ENCODE measurements around the gene UTP14A. TPM values are rescaled to one million over a fixed set of nuclear protein-coding genes. Genes with fewer than 3 reads are reported as not detected.
A peak's percentile ranks its signal among the peaks of the same experiment; 100 is the strongest.

Gene UTP14A
- total RNA-seq, 4 donors from 2014 or later, result 11.3 to 14.9 (median 12.2) TPM

GRCh38 chrX:129956765-129957164 is 50.8 kb downstream of the UTP14A start:
- H3K27me3 ChIP-seq, result no peaks in the 10 kb centered on the region
- H3K36me3 ChIP-seq, result no peaks in the 10 kb centered on the region
- H3K27ac ChIP-seq, result no peak overlapping the region
- H3K4me1 ChIP-seq, result peaks cover 15% of the 10 kb centered on the region
- H3K4me3 ChIP-seq, result peak overlapping the region; percentile 50
- 38% methylated on average over 18 of the region's 20 CpGs for whole genome bisulfite sequencing
- no peak for TF ChIP-seq POLR2AphosphoS5 (IDR thresholded peaks at IDR 0.05)
- no peak for TF ChIP-seq POLR2A (IDR thresholded peaks at IDR 0.05)
- no peak for TF ChIP-seq EP300 (IDR thresholded peaks at IDR 0.05)
- no peak for TF ChIP-seq CTCF (IDR thresholded peaks at IDR 0.05)
- DNase-seq (ENCODE audit: low spot score in 2 of 2), result no peak
- H3K9me3 ChIP-seq, result no peaks in the 10 kb centered on the region

GRCh38 chrX:129957241-129958082 is 51.5 kb downstream of the UTP14A start:
- Histone ChIP-seq H3K27me3 (no peaks in the 10 kb centered on the region), H3K4me3 (peak overlapping the region; percentile 50), H3K27ac (no peak overlapping the region), H3K9me3 (no peaks in the 10 kb centered on the region), H3K36me3 (no peaks in the 10 kb centered on the region), H3K4me1 (peaks cover 15% of the 10 kb centered on the region)
- DNase-seq (ENCODE audit: low spot score in 2 of 2), result peak in 1 of 2 donors; percentile 77
- TF ChIP-seq POLR2AphosphoS5 (IDR thresholded peaks at IDR 0.05) (no peak), CTCF (IDR thresholded peaks at IDR 0.05) (no peak), POLR2A (IDR thresholded peaks at IDR 0.05) (no peak), EP300 (IDR thresholded peaks at IDR 0.05) (no peak)
- WGBS, result 55% methylated on average over 20 of the region's 56 CpGs

- Histone ChIP-seq H3K27ac (no peak overlapping the region), H3K27me3 (no peaks in the 10 kb centered on the region), H3K9me3 (no peaks in the 10 kb centered on the region), H3K4me3 (no peak overlapping the region), H3K36me3 (no peaks in the 10 kb centered on the region), H3K4me1 (peaks cover 13% of the 10 kb centered on the region)
- no peak for DNase-seq (ENCODE audit: low spot score in 2 of 2)
- TF ChIP-seq CTCF (IDR thresholded peaks at IDR 0.05), result no peak
- no peak for TF ChIP-seq POLR2A (IDR thresholded peaks at IDR 0.05)
- TF ChIP-seq POLR2AphosphoS5 (IDR thresholded peaks at IDR 0.05), result no peak
- TF ChIP-seq EP300 (IDR thresholded peaks at IDR 0.05), result no peak
- 93% methylated on average over 6 of the region's 7 CpGs for WGBS
Measured at GRCh38 chrX:129958083-129958465, 52.1 kb downstream of the UTP14A start.

- no peaks in the 10 kb centered on the region for H3K9me3 ChIP-seq
- H3K27me3 ChIP-seq, result no peaks in the 10 kb centered on the region
- H3K27ac ChIP-seq, result no peak overlapping the region
- TF ChIP-seq POLR2A (IDR thresholded peaks at IDR 0.05) (no peak), EP300 (IDR thresholded peaks at IDR 0.05) (no peak), POLR2AphosphoS5 (IDR thresholded peaks at IDR 0.05) (no peak), CTCF (IDR thresholded peaks at IDR 0.05) (no peak)
- H3K36me3 ChIP-seq, result no peaks in the 10 kb centered on the region
- no peak for DNase-seq (ENCODE audit: low spot score in 2 of 2)
- WGBS, result 38% methylated on average over 12 of the region's 13 CpGs
- no peak overlapping the region for H3K4me3 ChIP-seq
- H3K4me1 ChIP-seq, result peaks cover 10% of the 10 kb centered on the region
Measured at GRCh38 chrX:129958814-129959492, 53.0 kb downstream of the UTP14A start.

GRCh38 chrX:129959493-129959832 is 53.5 kb downstream of the UTP14A start:
- Histone ChIP-seq H3K27me3 (no peaks in the 10 kb centered on the region), H3K9me3 (no peaks in the 10 kb centered on the region), H3K27ac (no peak overlapping the region), H3K36me3 (no peaks in the 10 kb centered on the region), H3K4me3 (no peak overlapping the region), H3K4me1 (peaks cover 10% of the 10 kb centered on the region)
- no peak for TF ChIP-seq CTCF (IDR thresholded peaks at IDR 0.05)
- no peak for TF ChIP-seq POLR2AphosphoS5 (IDR thresholded peaks at IDR 0.05)
- WGBS, result 43% methylated on average over 18 of the region's 19 CpGs
- no peak for DNase-seq (ENCODE audit: low spot score in 2 of 2)
